Neural cell (in vitro differentiated cells): ENCODE measurements around the gene FZD7. TPM values are rescaled to one million over a fixed set of nuclear protein-coding genes. Genes with fewer than 3 reads are reported as not detected.
A peak's percentile ranks its signal among the peaks of the same experiment; 100 is the strongest.

Experiments used
- H2AFZ ChIP-seq: fragments of 200-600, 300-800 bp; sonication (generic), shearing (Covaris generic); 2 replicates; pipeline ENCODE4 v1.6.0; 2014; ENCODE audit warnings: low read depth, mild to moderate bottlenecking, antibody characterized with exemption, low read length, moderate library complexity
- H3F3A ChIP-seq: fragments of 200-600 bp; shearing (Covaris generic); 2 replicates; pipeline ENCODE4 v1.6.1; 2016; ENCODE audit warnings: mild to moderate bottlenecking, moderate library complexity, mixed read lengths, antibody characterized with exemption, low read length; ENCODE audit not compliant: insufficient read depth, poor library complexity, severe bottlenecking
- H3K27ac ChIP-seq: fragments of 200-600, 300-800 bp; sonication (generic), shearing (Covaris generic); 2 replicates; pipeline ENCODE4 v1.5.1; 2014; ENCODE audit warnings: mild to moderate bottlenecking, low read length, moderate library complexity
- H3K27me3 ChIP-seq: fragments of 300-800, 200-600 bp; sonication (generic), shearing (Covaris generic); 2 replicates; pipeline ENCODE4 v1.6.0; 2014; ENCODE audit warnings: mild to moderate bottlenecking, low read depth, low read length, moderate library complexity; ENCODE audit not compliant: insufficient read depth
- H3K36me3 ChIP-seq: fragments of 300-800, 200-600 bp; sonication (generic), shearing (Covaris generic); 2 replicates; pipeline ENCODE4 v1.5.1; 2014; ENCODE audit warnings: mild to moderate bottlenecking, antibody characterized with exemption, low read length, moderate library complexity; ENCODE audit not compliant: insufficient read depth
- H3K4me2 ChIP-seq: fragments of 300-800, 200-600 bp; sonication (generic), shearing (Covaris generic); 2 replicates; pipeline ENCODE4 v1.6.0; 2014; ENCODE audit warnings: mild to moderate bottlenecking, low read length
- H3K4me3 ChIP-seq: fragments of 300-800, 200-600 bp; sonication (generic), shearing (Covaris generic); 2 replicates; pipeline ENCODE4 v1.5.1; 2014; ENCODE audit warnings: mild to moderate bottlenecking, low read length, moderate library complexity
- H3K79me2 ChIP-seq: fragments of 200-600 bp; shearing (Covaris generic); replicated peaks from 2 replicates; pipeline ENCODE4 v1.6.0; 2014; ENCODE audit warnings: mild to moderate bottlenecking, low read length, moderate library complexity; ENCODE audit not compliant: insufficient read depth
- H3K9ac ChIP-seq: fragments of 300-800, 200-600 bp; sonication (generic), shearing (Covaris generic); 2 replicates; pipeline ENCODE4 v1.6.1; 2016; ENCODE audit warnings: mild to moderate bottlenecking, low read length, mixed read lengths
- H3K9me2 ChIP-seq: fragments of 200-600 bp; shearing (Covaris generic); 2 replicates; pipeline ENCODE4 v1.6.1; 2016; ENCODE audit warnings: mild to moderate bottlenecking, low read length, mixed read lengths; ENCODE audit not compliant: insufficient read depth
- H3K9me3 ChIP-seq: fragments of 200-600, 300-800 bp; sonication (generic), shearing (Covaris generic); 2 replicates; pipeline ENCODE4 v1.6.1; 2016; ENCODE audit warnings: mild to moderate bottlenecking, mixed run types, low read length, moderate library complexity, mixed read lengths
- H4K20me1 ChIP-seq: fragments of 200-600 bp; shearing (Covaris generic); 2 replicates; pipeline ENCODE4 v1.6.1; 2016; ENCODE audit warnings: mild to moderate bottlenecking, mixed run types; ENCODE audit not compliant: insufficient read depth
- EP300 ChIP-seq: fragments of 450-650 bp; conservative IDR thresholded peaks from 2 replicates; pipeline ENCODE4 v1.6.1; 2014; ENCODE audit warnings: antibody characterized with exemption, mild to moderate bottlenecking, moderate library complexity; ENCODE audit not compliant: poor library complexity, severe bottlenecking
- EZH2 ChIP-seq: fragments of 200-600, 300-800 bp; shearing (Covaris generic), sonication (generic); IDR thresholded peaks from 2 replicates; pipeline ENCODE4 v1.6.1; 2014; ENCODE audit warnings: antibody characterized with exemption, low read length, borderline replicate concordance, mild to moderate bottlenecking; ENCODE audit not compliant: insufficient read depth, poor library complexity, severe bottlenecking
- MXI1 ChIP-seq: fragments of 450-650 bp; conservative IDR thresholded peaks from 2 replicates; pipeline ENCODE4 v1.6.1; 2014; ENCODE audit warnings: antibody characterized with exemption, mild to moderate bottlenecking; ENCODE audit not compliant: poor library complexity, severe bottlenecking
- POLR2AphosphoS5 ChIP-seq: IDR thresholded peaks from 2 replicates; pipeline ENCODE4 v1.6.1; 2012
- RAD21 ChIP-seq: fragments of 450-650 bp; conservative IDR thresholded peaks from 2 replicates; pipeline ENCODE4 v1.6.1; 2014; ENCODE audit warnings: antibody characterized with exemption, mild to moderate bottlenecking, moderate library complexity
- SMC3 ChIP-seq: fragments of 450-650 bp; conservative IDR thresholded peaks from 2 replicates; pipeline ENCODE4 v1.6.1; 2014; ENCODE audit warnings: antibody characterized with exemption, mild to moderate bottlenecking, moderate library complexity; ENCODE audit not compliant: poor library complexity
- TAF1 ChIP-seq: IDR thresholded peaks from 2 replicates; pipeline ENCODE4 v1.6.1; 2012; ENCODE audit warnings: low read depth
- polyA plus RNA-seq: library from polyadenylated mRNA; depleted of rRNA; stranded (reverse); fragments of >200 nt; gene quantifications from 2 replicates; pipeline ENCODE4 v1.2.3, GENCODE V29; 2014
- TF ChIP-seq, protein P1 (sequence below): fragments of 450-650 bp; IDR thresholded peaks from 2 replicates; pipeline ENCODE4 v1.5.1; 2014; ENCODE audit warnings: antibody characterized with exemption, mild to moderate bottlenecking, moderate library complexity; ENCODE audit not compliant: poor library complexity, severe bottlenecking
- TF ChIP-seq, protein P2 (sequence below): IDR thresholded peaks from 2 replicates; pipeline ENCODE4 v1.6.1; 2012; ENCODE audit warnings: borderline replicate concordance

Gene FZD7
- polyA plus RNA-seq, 1 donor from 2014 or later, result 1.8 TPM

DNA sequence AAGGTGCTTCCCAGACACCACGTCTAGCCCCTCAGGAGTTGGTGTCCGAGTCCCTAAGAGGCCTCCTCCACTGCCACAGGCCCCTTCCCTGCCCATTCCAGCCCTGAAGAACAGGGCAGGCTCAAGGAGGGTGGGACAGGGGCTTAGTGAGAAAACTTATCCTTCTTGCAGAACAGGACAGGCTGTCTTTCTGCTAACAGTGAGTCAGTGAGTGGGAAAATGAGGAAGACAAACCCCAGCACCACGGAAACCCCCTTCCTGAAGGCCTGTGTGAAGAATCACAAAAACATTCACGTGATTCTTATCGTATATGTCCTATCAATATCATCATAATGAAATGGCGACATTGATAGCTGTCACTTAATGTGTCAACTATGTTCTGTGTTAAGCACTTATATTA, 9.8 kb downstream of the FZD7 start:
- Histone ChIP-seq H3K36me3 (no peaks in the 10 kb centered on the region), H3K9ac (no peak overlapping the region), H4K20me1 (no peaks in the 10 kb centered on the region), H3K4me2 (no peak overlapping the region), H3K9me3 (no peaks in the 10 kb centered on the region), H3K4me3 (no peak overlapping the region), H3F3A (peaks cover 7% of the 10 kb centered on the region), H2AFZ (no peak overlapping the region), H3K9me2 (no peaks in the 10 kb centered on the region), H3K27ac (no peak overlapping the region), H3K79me2 (peaks cover 2% of the 10 kb centered on the region), H3K27me3 (no peaks in the 10 kb centered on the region)
- TF ChIP-seq SMC3 (no peak), EZH2 (no peak), MXI1 (no peak), TAF1 (no peak), EP300 (no peak), POLR2AphosphoS5 (no peak), RAD21 (no peak)
- TF ChIP-seq, protein P1, sequence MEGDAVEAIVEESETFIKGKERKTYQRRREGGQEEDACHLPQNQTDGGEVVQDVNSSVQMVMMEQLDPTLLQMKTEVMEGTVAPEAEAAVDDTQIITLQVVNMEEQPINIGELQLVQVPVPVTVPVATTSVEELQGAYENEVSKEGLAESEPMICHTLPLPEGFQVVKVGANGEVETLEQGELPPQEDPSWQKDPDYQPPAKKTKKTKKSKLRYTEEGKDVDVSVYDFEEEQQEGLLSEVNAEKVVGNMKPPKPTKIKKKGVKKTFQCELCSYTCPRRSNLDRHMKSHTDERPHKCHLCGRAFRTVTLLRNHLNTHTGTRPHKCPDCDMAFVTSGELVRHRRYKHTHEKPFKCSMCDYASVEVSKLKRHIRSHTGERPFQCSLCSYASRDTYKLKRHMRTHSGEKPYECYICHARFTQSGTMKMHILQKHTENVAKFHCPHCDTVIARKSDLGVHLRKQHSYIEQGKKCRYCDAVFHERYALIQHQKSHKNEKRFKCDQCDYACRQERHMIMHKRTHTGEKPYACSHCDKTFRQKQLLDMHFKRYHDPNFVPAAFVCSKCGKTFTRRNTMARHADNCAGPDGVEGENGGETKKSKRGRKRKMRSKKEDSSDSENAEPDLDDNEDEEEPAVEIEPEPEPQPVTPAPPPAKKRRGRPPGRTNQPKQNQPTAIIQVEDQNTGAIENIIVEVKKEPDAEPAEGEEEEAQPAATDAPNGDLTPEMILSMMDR, result no peak
- TF ChIP-seq, protein P2, sequence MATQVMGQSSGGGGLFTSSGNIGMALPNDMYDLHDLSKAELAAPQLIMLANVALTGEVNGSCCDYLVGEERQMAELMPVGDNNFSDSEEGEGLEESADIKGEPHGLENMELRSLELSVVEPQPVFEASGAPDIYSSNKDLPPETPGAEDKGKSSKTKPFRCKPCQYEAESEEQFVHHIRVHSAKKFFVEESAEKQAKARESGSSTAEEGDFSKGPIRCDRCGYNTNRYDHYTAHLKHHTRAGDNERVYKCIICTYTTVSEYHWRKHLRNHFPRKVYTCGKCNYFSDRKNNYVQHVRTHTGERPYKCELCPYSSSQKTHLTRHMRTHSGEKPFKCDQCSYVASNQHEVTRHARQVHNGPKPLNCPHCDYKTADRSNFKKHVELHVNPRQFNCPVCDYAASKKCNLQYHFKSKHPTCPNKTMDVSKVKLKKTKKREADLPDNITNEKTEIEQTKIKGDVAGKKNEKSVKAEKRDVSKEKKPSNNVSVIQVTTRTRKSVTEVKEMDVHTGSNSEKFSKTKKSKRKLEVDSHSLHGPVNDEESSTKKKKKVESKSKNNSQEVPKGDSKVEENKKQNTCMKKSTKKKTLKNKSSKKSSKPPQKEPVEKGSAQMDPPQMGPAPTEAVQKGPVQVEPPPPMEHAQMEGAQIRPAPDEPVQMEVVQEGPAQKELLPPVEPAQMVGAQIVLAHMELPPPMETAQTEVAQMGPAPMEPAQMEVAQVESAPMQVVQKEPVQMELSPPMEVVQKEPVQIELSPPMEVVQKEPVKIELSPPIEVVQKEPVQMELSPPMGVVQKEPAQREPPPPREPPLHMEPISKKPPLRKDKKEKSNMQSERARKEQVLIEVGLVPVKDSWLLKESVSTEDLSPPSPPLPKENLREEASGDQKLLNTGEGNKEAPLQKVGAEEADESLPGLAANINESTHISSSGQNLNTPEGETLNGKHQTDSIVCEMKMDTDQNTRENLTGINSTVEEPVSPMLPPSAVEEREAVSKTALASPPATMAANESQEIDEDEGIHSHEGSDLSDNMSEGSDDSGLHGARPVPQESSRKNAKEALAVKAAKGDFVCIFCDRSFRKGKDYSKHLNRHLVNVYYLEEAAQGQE, result no peak

DNA sequence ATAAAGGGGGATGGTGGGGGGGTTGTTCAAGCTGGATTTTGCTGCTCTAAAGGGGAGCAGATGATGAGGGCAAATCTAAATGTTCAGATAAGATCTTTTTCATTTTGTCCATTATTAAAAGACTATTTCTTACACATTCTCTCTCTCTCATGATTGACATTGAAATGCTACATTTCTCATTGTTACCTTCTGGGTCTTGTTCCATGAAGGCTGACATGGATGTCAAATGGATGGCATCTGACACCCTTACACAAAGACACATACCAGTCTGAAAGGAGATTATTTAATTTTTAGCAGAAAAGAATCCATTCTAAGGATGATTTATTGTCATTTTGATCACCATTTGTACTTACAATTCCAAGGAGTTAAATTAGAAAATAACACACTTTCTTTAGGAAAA, 11.1 kb downstream of the FZD7 start:
- Histone ChIP-seq H3K4me2 (peak overlapping the region; percentile 54), H3K79me2 (no peaks in the 10 kb centered on the region), H3K9me2 (no peaks in the 10 kb centered on the region), H4K20me1 (no peaks in the 10 kb centered on the region), H3K27ac (peak overlapping the region; percentile 83), H3K4me3 (peak overlapping the region; percentile 45), H3K9me3 (no peaks in the 10 kb centered on the region), H3K9ac (peak overlapping the region; percentile 25), H3F3A (peaks cover 7% of the 10 kb centered on the region), H3K36me3 (no peaks in the 10 kb centered on the region), H2AFZ (no peak overlapping the region), H3K27me3 (no peaks in the 10 kb centered on the region)
- no peak for TF ChIP-seq EZH2
- TF ChIP-seq, protein P2, result no peak
- no peak for TF ChIP-seq MXI1
- TF ChIP-seq RAD21, result no peak
- TF ChIP-seq, protein P1, result no peak
- peak; percentile 94 for TF ChIP-seq EP300
- no peak for TF ChIP-seq TAF1
- TF ChIP-seq POLR2AphosphoS5, result peak; percentile 73
